Measurements from ENCODE around the gene PHAF1.

The PHAF1 gene

DNA sequence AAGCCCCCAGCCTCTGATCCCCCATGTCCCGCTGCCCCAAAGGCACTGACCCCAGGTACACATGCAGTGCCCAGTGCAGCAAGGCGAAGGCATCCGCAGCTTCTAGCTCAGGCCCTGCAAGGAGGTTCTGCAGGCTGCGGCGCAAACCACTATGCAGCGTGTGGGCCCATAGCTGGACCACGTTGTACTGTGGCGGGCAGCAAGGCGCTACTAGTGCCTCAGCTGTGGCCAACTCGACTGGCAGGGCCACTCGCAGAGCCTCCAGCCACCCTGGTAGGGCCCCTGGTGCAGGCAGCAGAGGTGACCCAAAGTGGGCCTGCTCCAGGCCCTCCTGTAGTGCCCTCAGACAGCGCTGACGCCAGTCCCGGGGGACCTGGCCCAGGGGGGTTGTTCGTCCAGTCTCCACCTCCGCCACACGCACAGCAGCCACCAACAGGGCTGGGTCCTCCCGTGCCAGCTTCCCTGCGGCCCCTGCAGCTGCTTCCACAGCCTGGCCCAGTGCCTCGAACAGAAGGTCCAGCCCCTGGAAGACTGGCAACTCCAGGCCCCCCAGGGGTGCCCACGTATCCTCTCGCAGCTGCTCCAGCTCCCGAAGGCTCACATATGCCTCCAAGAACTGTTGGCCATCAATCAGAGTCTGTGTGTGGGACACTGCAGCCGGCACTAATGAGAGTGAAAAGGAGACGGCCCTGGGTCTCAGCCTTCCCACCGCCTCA is 77.6 kb downstream of the PHAF1 start:
- no peak for TF ChIP-seq EZH2 (IDR thresholded peaks at IDR 0.05; ENCODE audit: borderline replicate concordance, low read depth, low read length, severe bottlenecking)
- TF ChIP-seq, protein P1, sequence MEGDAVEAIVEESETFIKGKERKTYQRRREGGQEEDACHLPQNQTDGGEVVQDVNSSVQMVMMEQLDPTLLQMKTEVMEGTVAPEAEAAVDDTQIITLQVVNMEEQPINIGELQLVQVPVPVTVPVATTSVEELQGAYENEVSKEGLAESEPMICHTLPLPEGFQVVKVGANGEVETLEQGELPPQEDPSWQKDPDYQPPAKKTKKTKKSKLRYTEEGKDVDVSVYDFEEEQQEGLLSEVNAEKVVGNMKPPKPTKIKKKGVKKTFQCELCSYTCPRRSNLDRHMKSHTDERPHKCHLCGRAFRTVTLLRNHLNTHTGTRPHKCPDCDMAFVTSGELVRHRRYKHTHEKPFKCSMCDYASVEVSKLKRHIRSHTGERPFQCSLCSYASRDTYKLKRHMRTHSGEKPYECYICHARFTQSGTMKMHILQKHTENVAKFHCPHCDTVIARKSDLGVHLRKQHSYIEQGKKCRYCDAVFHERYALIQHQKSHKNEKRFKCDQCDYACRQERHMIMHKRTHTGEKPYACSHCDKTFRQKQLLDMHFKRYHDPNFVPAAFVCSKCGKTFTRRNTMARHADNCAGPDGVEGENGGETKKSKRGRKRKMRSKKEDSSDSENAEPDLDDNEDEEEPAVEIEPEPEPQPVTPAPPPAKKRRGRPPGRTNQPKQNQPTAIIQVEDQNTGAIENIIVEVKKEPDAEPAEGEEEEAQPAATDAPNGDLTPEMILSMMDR (IDR thresholded peaks at IDR 0.05; ENCODE audit: borderline replicate concordance, extremely low read depth, low read length, poor library complexity, severe bottlenecking), result no peak
- H4K20me1 ChIP-seq (ENCODE audit: insufficient read depth, low read length), result peaks cover 3% of the 10 kb centered on the region
- H3K4me1 ChIP-seq (ENCODE audit: insufficient read depth, low read length), result peaks cover 43% of the 10 kb centered on the region
- H3K9ac ChIP-seq (ENCODE audit: low read depth, low read length), result no peak overlapping the region
- ATAC-seq (ENCODE audit: insufficient read depth, low read depth) (no peak), DNase-seq (no peak)
- peaks cover 2% of the 10 kb centered on the region; the same call in 1 of the 2 replicates for H3K36me3 ChIP-seq (ENCODE audit: insufficient read depth, low read length)
- H3K4me3 ChIP-seq (ENCODE audit: low read depth in 1 of 2, low read length in 2 of 2), result no peak overlapping the region
- no peak overlapping the region for H2AFZ ChIP-seq (ENCODE audit: low read depth, low read length)
- H3K79me2 ChIP-seq (ENCODE audit: insufficient read depth, low read length), result peaks cover 23% of the 10 kb centered on the region
- H3K9me3 ChIP-seq (ENCODE audit: insufficient read depth, low read length, severe bottlenecking), result no peaks in the 10 kb centered on the region
- no peaks in the 10 kb centered on the region for H3K27me3 ChIP-seq (ENCODE audit: insufficient read depth, low read length, poor library complexity)
- H3K4me2 ChIP-seq (ENCODE audit: insufficient read depth, low read length), result no peak overlapping the region
- H3K27ac ChIP-seq (ENCODE audit: low read length), result no peak overlapping the region

DNA sequence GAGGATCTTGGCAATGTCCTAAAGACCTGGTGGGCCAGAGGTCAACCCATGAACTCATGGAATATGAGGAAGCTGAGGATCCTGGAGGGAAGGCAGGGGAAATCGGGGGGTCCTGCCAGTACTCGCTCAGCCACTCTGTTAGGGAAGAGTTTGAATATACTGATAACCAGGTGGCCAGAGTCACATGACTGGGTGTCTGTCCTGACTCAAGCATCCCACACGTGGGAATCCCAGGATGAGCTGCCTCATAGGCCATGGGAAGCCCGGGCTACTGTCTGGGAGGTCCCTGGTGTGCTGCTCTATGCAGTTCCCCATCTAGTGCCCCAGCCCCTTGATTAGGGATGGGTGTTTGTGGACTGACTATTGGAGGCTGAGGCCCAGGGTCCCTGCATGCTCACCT is 78.6 kb downstream of the PHAF1 start:
- Histone ChIP-seq H3K27ac (ENCODE audit: low read length) (no peak overlapping the region), H3K4me1 (ENCODE audit: insufficient read depth, low read length) (peaks cover 43% of the 10 kb centered on the region), H3K9me3 (ENCODE audit: insufficient read depth, low read length, severe bottlenecking) (no peaks in the 10 kb centered on the region), H4K20me1 (ENCODE audit: insufficient read depth, low read length) (peaks cover 10% of the 10 kb centered on the region), H3K27me3 (ENCODE audit: insufficient read depth, low read length, poor library complexity) (no peaks in the 10 kb centered on the region), H3K4me3 (ENCODE audit: low read depth in 1 of 2, low read length in 2 of 2) (no peak overlapping the region), H3K36me3 (ENCODE audit: insufficient read depth, low read length) (peaks cover 10% of the 10 kb centered on the region), H3K9ac (ENCODE audit: low read depth, low read length) (no peak overlapping the region), H3K4me2 (ENCODE audit: insufficient read depth, low read length) (no peak overlapping the region), H3K79me2 (ENCODE audit: insufficient read depth, low read length) (peaks cover 23% of the 10 kb centered on the region), H2AFZ (ENCODE audit: low read depth, low read length) (no peak overlapping the region)
- no peak for ATAC-seq (ENCODE audit: insufficient read depth, low read depth)
- no peak for TF ChIP-seq EZH2 (IDR thresholded peaks at IDR 0.05; ENCODE audit: borderline replicate concordance, low read depth, low read length, severe bottlenecking)
- TF ChIP-seq, protein P1 (IDR thresholded peaks at IDR 0.05; ENCODE audit: borderline replicate concordance, extremely low read depth, low read length, poor library complexity, severe bottlenecking), result no peak
- no peak for DNase-seq

DNA sequence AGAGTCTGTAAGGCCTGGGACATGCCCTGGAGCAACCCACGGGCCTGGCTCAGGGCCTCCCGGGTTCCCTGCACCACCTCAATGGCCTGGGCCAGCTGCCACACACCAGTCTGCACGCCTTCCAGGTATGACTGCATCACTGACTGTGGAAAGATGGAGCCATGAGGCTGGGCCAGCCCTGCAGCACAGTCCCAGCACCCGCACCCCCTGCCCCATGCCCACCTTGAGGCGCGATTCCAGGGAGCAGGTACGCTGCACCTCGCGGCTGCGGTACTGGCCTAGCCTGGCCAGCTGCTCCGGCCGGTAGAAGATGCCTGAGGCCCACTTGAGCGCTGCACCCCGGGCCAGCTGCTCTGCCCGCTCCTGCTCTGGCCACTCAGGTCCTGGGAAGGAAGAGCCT is 79.1 kb downstream of the PHAF1 start:
- Histone ChIP-seq H3K36me3 (ENCODE audit: insufficient read depth, low read length) (peaks cover 15% of the 10 kb centered on the region), H4K20me1 (ENCODE audit: insufficient read depth, low read length) (peaks cover 15% of the 10 kb centered on the region), H3K4me2 (ENCODE audit: insufficient read depth, low read length) (no peak overlapping the region), H3K27ac (ENCODE audit: low read length) (no peak overlapping the region), H3K4me1 (ENCODE audit: insufficient read depth, low read length) (peaks cover 48% of the 10 kb centered on the region), H3K27me3 (ENCODE audit: insufficient read depth, low read length, poor library complexity) (no peaks in the 10 kb centered on the region), H2AFZ (ENCODE audit: low read depth, low read length) (no peak overlapping the region), H3K4me3 (ENCODE audit: low read depth in 1 of 2, low read length in 2 of 2) (no peak overlapping the region), H3K9ac (ENCODE audit: low read depth, low read length) (no peak overlapping the region), H3K79me2 (ENCODE audit: insufficient read depth, low read length) (peaks cover 27% of the 10 kb centered on the region), H3K9me3 (ENCODE audit: insufficient read depth, low read length, severe bottlenecking) (no peaks in the 10 kb centered on the region)
- TF ChIP-seq, protein P1 (IDR thresholded peaks at IDR 0.05; ENCODE audit: borderline replicate concordance, extremely low read depth, low read length, poor library complexity, severe bottlenecking), result no peak
- TF ChIP-seq EZH2 (IDR thresholded peaks at IDR 0.05; ENCODE audit: borderline replicate concordance, low read depth, low read length, severe bottlenecking), result no peak
- DNase-seq (no peak), ATAC-seq (ENCODE audit: insufficient read depth, low read depth) (no peak)

Data from DND-41 (cell line).